Measurements from ENCODE around the gene CHST15. TPM values are rescaled to one million over a fixed set of nuclear protein-coding genes. Genes with fewer than 3 reads are reported as not detected.

CHST15 gene
- total and polyA plus RNA-seq, 4 donors: 5.4 to 45.3 (median 36.7) TPM

GRCh38 chr10:124068929-124069328 lies 24.5 kb downstream of the CHST15 start:
- H3K27me3 ChIP-seq (ENCODE audit: control insufficient read depth in 3 of 3, insufficient read depth in 3 of 3, low read length in 2 of 3): peaks cover 0 to 3% (median 0%) of the 10 kb centered on the region in 3 donors
- H3K4me3 ChIP-seq: no peak overlapping the region
- no peak overlapping the region for H3K9ac ChIP-seq (ENCODE audit: insufficient read depth in 1 of 2, low read length in 2 of 2)
- 84 to 89% methylated on average over 3 of the region's 3 CpGs for WGBS, 2 donors
- no peak for TF ChIP-seq CTCF (IDR thresholded peaks at IDR 0.05; ENCODE audit: control extremely low read depth, extremely low read depth)
- H3K9me3 ChIP-seq (ENCODE audit: control insufficient read depth in 4 of 4, insufficient read depth in 3 of 4, low read length in 3 of 4): peaks cover 0 to 1% (median 0%) of the 10 kb centered on the region in 4 donors
- H3K4me1 ChIP-seq (ENCODE audit: control insufficient read depth in 5 of 5, insufficient read depth in 5 of 5, low read length in 5 of 5): peaks cover 0 to 26% (median 4%) of the 10 kb centered on the region in 5 donors
- ATAC-seq (ENCODE audit: insufficient read depth, low FRiP score) (no peak), DNase-seq (no peak)
- no peak overlapping the region for H3K27ac ChIP-seq (ENCODE audit: low read depth in 1 of 2, low read length in 1 of 2)
- H3K36me3 ChIP-seq (ENCODE audit: control insufficient read depth in 4 of 4, insufficient read depth in 4 of 4, low read length in 4 of 4): no peaks in the 10 kb centered on the region

DNA sequence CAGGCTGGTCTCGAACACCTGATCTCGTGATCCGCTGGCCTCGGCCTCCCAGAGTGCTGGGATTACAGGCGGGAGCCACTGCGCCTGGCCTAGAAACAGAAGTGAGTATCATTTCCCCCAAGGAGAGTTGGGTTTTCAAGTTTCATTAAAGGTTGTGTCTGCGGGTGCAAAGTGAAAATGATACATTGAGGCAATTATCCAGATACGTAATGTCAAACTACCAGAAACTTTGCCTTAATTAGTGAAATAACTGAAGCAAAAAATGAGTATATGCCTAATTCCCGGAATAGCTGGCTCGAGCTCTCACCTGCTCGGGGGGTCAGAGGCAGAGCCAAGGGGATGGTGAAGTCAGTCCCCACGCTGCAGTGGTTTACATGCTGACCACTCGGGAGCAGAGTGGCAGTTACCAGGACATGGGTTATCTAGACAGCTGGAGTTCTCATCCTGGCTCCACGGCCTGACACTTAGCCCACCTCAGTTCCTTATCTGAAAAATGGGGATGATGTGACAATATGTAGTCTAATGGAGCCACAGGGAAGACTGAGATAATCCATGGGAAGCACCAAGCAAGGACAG lies 25.5 kb downstream of the CHST15 start:
- no peak for TF ChIP-seq CTCF (IDR thresholded peaks at IDR 0.05; ENCODE audit: control extremely low read depth, extremely low read depth)
- H3K9me3 ChIP-seq (ENCODE audit: control insufficient read depth in 4 of 4, insufficient read depth in 3 of 4, low read length in 3 of 4): peaks cover 0 to 1% (median 0%) of the 10 kb centered on the region in 4 donors
- H3K27ac ChIP-seq (ENCODE audit: low read depth in 1 of 2, low read length in 1 of 2): no peak overlapping the region
- peaks cover 0 to 33% (median 4%) of the 10 kb centered on the region in 5 donors for H3K4me1 ChIP-seq (ENCODE audit: control insufficient read depth in 5 of 5, insufficient read depth in 5 of 5, low read length in 5 of 5)
- 91 to 94% methylated on average over 14 of the region's 14 CpGs for WGBS, 2 donors
- H3K27me3 ChIP-seq (ENCODE audit: control insufficient read depth in 3 of 3, insufficient read depth in 3 of 3, low read length in 2 of 3): peaks cover 0 to 3% (median 0%) of the 10 kb centered on the region in 3 donors
- no peak overlapping the region for H3K4me3 ChIP-seq
- no peak overlapping the region for H3K9ac ChIP-seq (ENCODE audit: insufficient read depth in 1 of 2, low read length in 2 of 2)
- DNase-seq (no peak), ATAC-seq (ENCODE audit: insufficient read depth, low FRiP score) (no peak)
- H3K36me3 ChIP-seq (ENCODE audit: control insufficient read depth in 4 of 4, insufficient read depth in 4 of 4, low read length in 4 of 4): no peaks in the 10 kb centered on the region

DNA sequence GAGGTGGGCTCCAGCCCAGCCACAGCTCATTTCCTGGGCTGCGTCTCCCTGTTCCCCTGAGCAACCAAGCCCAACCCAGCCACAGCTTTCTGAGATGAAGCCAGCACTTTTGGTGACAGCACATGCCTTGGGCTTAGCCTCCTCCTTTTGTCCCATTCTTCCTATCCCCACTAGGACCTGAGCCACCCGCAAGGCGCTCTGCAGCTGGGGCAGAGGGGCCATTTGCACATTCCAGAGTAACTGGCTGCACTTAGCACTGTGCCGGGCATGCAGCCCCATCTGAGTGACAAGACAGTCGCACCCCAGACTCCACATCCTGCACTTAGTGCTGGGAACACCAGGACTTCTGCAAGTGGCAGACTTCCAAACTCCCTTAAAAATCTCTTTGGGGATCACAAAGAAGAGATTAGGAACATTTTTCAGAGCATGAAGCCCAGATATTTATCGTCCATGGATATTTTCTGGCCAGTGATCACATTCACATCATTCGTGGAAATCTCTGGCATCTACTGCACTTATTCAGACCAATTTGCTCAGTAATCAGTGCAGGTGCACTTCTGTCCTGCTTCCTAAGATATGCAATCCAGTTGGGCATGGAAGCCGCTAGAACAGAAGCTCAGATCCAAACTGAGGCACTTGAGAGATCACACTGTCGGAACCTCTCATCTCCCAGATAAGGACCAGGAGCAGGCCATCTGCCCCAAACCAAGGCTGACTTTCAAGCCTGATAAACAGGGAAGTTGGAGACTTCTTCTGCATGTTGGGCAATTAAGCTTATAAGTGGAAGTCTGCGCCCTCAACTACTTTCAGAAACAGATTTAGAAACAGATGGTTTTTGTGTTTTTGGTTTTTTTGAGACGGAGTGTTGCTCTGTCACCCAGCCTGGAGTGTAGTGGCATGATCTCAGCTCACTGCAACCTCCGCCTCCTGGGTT lies 26.4 kb downstream of the CHST15 start:
- H3K27ac ChIP-seq (ENCODE audit: low read depth in 1 of 2, low read length in 1 of 2): no peak overlapping the region
- 62 to 68% methylated on average over 12 of the region's 12 CpGs for WGBS, 2 donors
- H3K4me3 ChIP-seq: no peak overlapping the region
- H3K27me3 ChIP-seq (ENCODE audit: control insufficient read depth in 3 of 3, insufficient read depth in 3 of 3, low read length in 2 of 3): peaks cover 0 to 3% (median 0%) of the 10 kb centered on the region in 3 donors
- peaks cover 0 to 2% (median 0%) of the 10 kb centered on the region in 4 donors for H3K36me3 ChIP-seq (ENCODE audit: control insufficient read depth in 4 of 4, insufficient read depth in 4 of 4, low read length in 4 of 4)
- peaks cover 0 to 33% (median 4%) of the 10 kb centered on the region in 5 donors for H3K4me1 ChIP-seq (ENCODE audit: control insufficient read depth in 5 of 5, insufficient read depth in 5 of 5, low read length in 5 of 5)
- ATAC-seq (ENCODE audit: insufficient read depth, low FRiP score) (no peak), DNase-seq (peak in 2 of 3 donors; percentile 30 to 38)
- H3K9ac ChIP-seq (ENCODE audit: insufficient read depth in 1 of 2, low read length in 2 of 2): no peak overlapping the region
- H3K9me3 ChIP-seq (ENCODE audit: control insufficient read depth in 4 of 4, insufficient read depth in 3 of 4, low read length in 3 of 4): peaks cover 0 to 1% (median 0%) of the 10 kb centered on the region in 4 donors
- no peak for TF ChIP-seq CTCF (IDR thresholded peaks at IDR 0.05; ENCODE audit: control extremely low read depth, extremely low read depth)
